ENCODE data around the gene RAPGEF2. TPM values are rescaled to one million over a fixed set of nuclear protein-coding genes. Genes with fewer than 3 reads are reported as not detected.

The RAPGEF2 gene
- total RNA-seq, 2 experiments from 2014 or later = 24.1 to 27.8 TPM

- Mint-ChIP-seq H3K36me3 (ENCODE audit: low read depth) (no peaks in the 10 kb centered on the region), H3K4me3 (no peak overlapping the region), H3K27ac (no peak overlapping the region), H3K9me3 (no peaks in the 10 kb centered on the region), H3K27me3 (peaks cover 18% of the 10 kb centered on the region), H3K4me1 (no peaks in the 10 kb centered on the region)
- CTCF ChIA-PET = interaction anchor here (1.1 kb wide), 1 partner anchor 181 kb away, joined by 3 read pairs; no protein-coding TSS in a partner anchor
- POLR2A ChIA-PET = no interaction called here
- DNase-seq = no peak
Observed at GRCh38 chr4:159384017-159384416, 281.1 kb downstream of the RAPGEF2 start.

- no peaks in the 10 kb centered on the region for H3K4me1 Mint-ChIP-seq
- no peaks in the 10 kb centered on the region for H3K36me3 Mint-ChIP-seq (ENCODE audit: low read depth)
- peaks cover 18% of the 10 kb centered on the region for H3K27me3 Mint-ChIP-seq
- H3K4me3 Mint-ChIP-seq = no peak overlapping the region
- CTCF ChIA-PET = interaction anchor here (1.1 kb wide), 1 partner anchor 182 kb away, joined by 3 read pairs; no protein-coding TSS in a partner anchor
- no peak for DNase-seq
- POLR2A ChIA-PET = no interaction called here
- H3K27ac Mint-ChIP-seq = no peak overlapping the region
- H3K9me3 Mint-ChIP-seq = no peaks in the 10 kb centered on the region
Observed at GRCh38 chr4:159384632-159385031, 281.8 kb downstream of the RAPGEF2 start.

GRCh38 chr4:159386620-159387019, 283.7 kb downstream of the RAPGEF2 start:
- Mint-ChIP-seq H3K27me3 (peaks cover 16% of the 10 kb centered on the region), H3K27ac (no peak overlapping the region), H3K4me1 (no peaks in the 10 kb centered on the region), H3K9me3 (no peaks in the 10 kb centered on the region), H3K4me3 (no peak overlapping the region), H3K36me3 (ENCODE audit: low read depth) (no peaks in the 10 kb centered on the region)
- no peak for DNase-seq
- CTCF ChIA-PET = no interaction called here
- POLR2A ChIA-PET = no interaction called here

- DNase-seq = no peak
- Mint-ChIP-seq H3K4me1 (no peaks in the 10 kb centered on the region), H3K27me3 (peaks cover 19% of the 10 kb centered on the region), H3K4me3 (no peak overlapping the region), H3K27ac (no peak overlapping the region), H3K9me3 (no peaks in the 10 kb centered on the region), H3K36me3 (ENCODE audit: low read depth) (no peaks in the 10 kb centered on the region)
- ChIA-PET CTCF (no interaction called here), POLR2A (no interaction called here)
Observed at GRCh38 chr4:159389756-159390155, 286.9 kb downstream of the RAPGEF2 start.

GRCh38 chr4:159390648-159391047, 287.8 kb downstream of the RAPGEF2 start:
- Mint-ChIP-seq H3K27me3 (peaks cover 16% of the 10 kb centered on the region), H3K9me3 (no peaks in the 10 kb centered on the region), H3K4me1 (no peaks in the 10 kb centered on the region), H3K36me3 (ENCODE audit: low read depth) (no peaks in the 10 kb centered on the region), H3K4me3 (no peak overlapping the region), H3K27ac (no peak overlapping the region)
- POLR2A ChIA-PET = no interaction called here
- DNase-seq = no peak
- CTCF ChIA-PET = no interaction called here

- DNase-seq = no peak
- no peak overlapping the region for H3K4me3 Mint-ChIP-seq
- H3K36me3 Mint-ChIP-seq (ENCODE audit: low read depth) = no peaks in the 10 kb centered on the region
- POLR2A ChIA-PET = no interaction called here
- H3K9me3 Mint-ChIP-seq = no peaks in the 10 kb centered on the region
- no peak overlapping the region for H3K27ac Mint-ChIP-seq
- H3K27me3 Mint-ChIP-seq = peaks cover 3% of the 10 kb centered on the region
- CTCF ChIA-PET = no interaction called here
- no peaks in the 10 kb centered on the region for H3K4me1 Mint-ChIP-seq
Observed at GRCh38 chr4:159395693-159396092, 292.8 kb downstream of the RAPGEF2 start.

GRCh38 chr4:159396151-159396550, 293.3 kb downstream of the RAPGEF2 start:
- H3K27me3 Mint-ChIP-seq = peaks cover 3% of the 10 kb centered on the region

GRCh38 chr4:159398236-159398638, 295.4 kb downstream of the RAPGEF2 start:
- Mint-ChIP-seq H3K27ac (no peak overlapping the region), H3K36me3 (ENCODE audit: low read depth) (no peaks in the 10 kb centered on the region), H3K4me1 (no peaks in the 10 kb centered on the region), H3K27me3 (peaks cover 9% of the 10 kb centered on the region), H3K4me3 (no peak overlapping the region), H3K9me3 (no peaks in the 10 kb centered on the region)
- DNase-seq = no peak
- ChIA-PET CTCF (no interaction called here), POLR2A (no interaction called here)

More at GRCh38 chr4:159396151-159396550, 293.3 kb downstream of the RAPGEF2 start:
- Mint-ChIP-seq H3K4me3 (no peak overlapping the region), H3K27ac (no peak overlapping the region), H3K9me3 (no peaks in the 10 kb centered on the region), H3K36me3 (ENCODE audit: low read depth) (no peaks in the 10 kb centered on the region), H3K4me1 (no peaks in the 10 kb centered on the region)
- ChIA-PET CTCF (no interaction called here), POLR2A (no interaction called here)
- no peak for DNase-seq

GRCh38 chr4:159400558-159401225, 297.8 kb downstream of the RAPGEF2 start:
- DNase-seq = no peak
- Mint-ChIP-seq H3K27me3 (peaks cover 6% of the 10 kb centered on the region), H3K27ac (no peak overlapping the region), H3K36me3 (ENCODE audit: low read depth) (no peaks in the 10 kb centered on the region), H3K9me3 (no peaks in the 10 kb centered on the region), H3K4me1 (no peaks in the 10 kb centered on the region), H3K4me3 (no peak overlapping the region)
- ChIA-PET POLR2A (no interaction called here), CTCF (no interaction called here)

GRCh38 chr4:159401226-159401712, 298.4 kb downstream of the RAPGEF2 start:
- H3K9me3 Mint-ChIP-seq = no peaks in the 10 kb centered on the region
- no peaks in the 10 kb centered on the region for H3K36me3 Mint-ChIP-seq (ENCODE audit: low read depth)
- H3K4me1 Mint-ChIP-seq = no peaks in the 10 kb centered on the region
- H3K27ac Mint-ChIP-seq = no peak overlapping the region
- CTCF ChIA-PET = no interaction called here
- POLR2A ChIA-PET = no interaction called here
- DNase-seq = no peak
- peaks cover 6% of the 10 kb centered on the region for H3K27me3 Mint-ChIP-seq
- H3K4me3 Mint-ChIP-seq = no peak overlapping the region

- Mint-ChIP-seq H3K4me1 (no peaks in the 10 kb centered on the region), H3K4me3 (no peak overlapping the region), H3K27me3 (peaks cover 6% of the 10 kb centered on the region), H3K27ac (no peak overlapping the region), H3K9me3 (no peaks in the 10 kb centered on the region), H3K36me3 (ENCODE audit: low read depth) (no peaks in the 10 kb centered on the region)
- ChIA-PET CTCF (no interaction called here), POLR2A (no interaction called here)
- no peak for DNase-seq
Observed at GRCh38 chr4:159401791-159402380, 299.0 kb downstream of the RAPGEF2 start.

Measured in activated CD4-positive, alpha-beta memory T cell treated with anti-CD3 and anti-CD28 coated beads, Interleukin-2, amount 10 ng/mL, durations not matched to agents 7 days and 5 days (primary cell).